NB4 (cell line): ENCODE data around the gene GGACT.

Experiments used
- DNase-seq: peaks from one replicate; pipeline ENCODE4 v3.0.0; 2010; ENCODE audit warnings: low read depth
- H3K4me3 ChIP-seq: one replicate; pipeline ENCODE4 v1.5.1; 2011; ENCODE audit warnings: mild to moderate bottlenecking, low read depth, low read length, moderate library complexity
- MAX ChIP-seq: IDR thresholded peaks from 2 replicates; pipeline ENCODE4 v1.6.1; 2011; ENCODE audit warnings: low read depth, low read length
- MYC ChIP-seq: IDR thresholded peaks from 2 replicates; pipeline ENCODE4 v1.6.1; 2011; ENCODE audit warnings: low read depth, low read length
- POLR2A ChIP-seq: IDR thresholded peaks from 2 replicates; pipeline ENCODE4 v1.6.1; 2011; ENCODE audit warnings: mild to moderate bottlenecking; ENCODE audit not compliant: insufficient read length; ENCODE audit errors: extremely low read depth
- TF ChIP-seq, protein P1 (sequence below): IDR thresholded peaks from one replicate; pipeline ENCODE4 v1.5.1; 2012; ENCODE audit warnings: low read depth, low read length

Gene GGACT

DNA sequence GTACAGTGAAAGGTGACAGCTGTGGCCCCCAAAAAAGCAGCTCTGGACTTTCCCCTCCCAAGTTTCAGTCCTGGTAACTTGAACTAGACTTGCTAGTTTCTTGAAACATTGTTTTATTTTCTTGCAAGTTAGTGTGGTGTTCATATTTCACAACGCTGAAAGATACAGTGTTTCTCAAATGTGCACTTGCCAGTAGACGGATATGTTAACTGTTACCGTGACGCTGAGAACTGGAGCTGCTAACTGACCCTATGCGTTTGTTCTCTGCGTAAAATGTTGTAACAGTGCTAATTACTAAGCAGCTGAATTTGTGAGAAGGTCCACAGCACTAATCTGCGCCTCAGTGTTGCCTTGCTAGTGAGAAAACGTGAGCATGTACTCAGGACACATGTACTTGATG lies 79.6 kb downstream of the GGACT start:
- DNase-seq = no peak

DNA sequence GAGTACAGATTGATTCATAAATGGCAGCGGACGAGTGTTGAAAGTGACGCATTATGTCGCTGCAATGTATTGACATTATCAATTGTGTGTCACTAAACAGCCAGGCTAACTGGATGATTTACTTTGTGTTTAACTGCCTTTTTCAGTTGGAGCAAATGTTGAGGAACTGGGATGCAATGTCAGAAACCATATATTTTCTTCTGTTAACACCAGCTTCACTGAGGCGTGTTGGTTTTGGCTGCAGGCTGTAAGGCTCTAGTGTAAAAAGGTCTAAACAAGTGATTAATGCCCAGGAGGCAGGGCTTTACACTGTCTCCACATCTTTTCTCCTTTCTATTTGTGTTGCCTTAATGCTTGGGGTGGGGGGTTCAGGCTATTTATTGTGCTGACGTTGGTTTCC lies 80.1 kb downstream of the GGACT start:
- DNase-seq = no peak
- TF ChIP-seq MYC (no peak), POLR2A (no peak), MAX (no peak)
- TF ChIP-seq, protein P1, sequence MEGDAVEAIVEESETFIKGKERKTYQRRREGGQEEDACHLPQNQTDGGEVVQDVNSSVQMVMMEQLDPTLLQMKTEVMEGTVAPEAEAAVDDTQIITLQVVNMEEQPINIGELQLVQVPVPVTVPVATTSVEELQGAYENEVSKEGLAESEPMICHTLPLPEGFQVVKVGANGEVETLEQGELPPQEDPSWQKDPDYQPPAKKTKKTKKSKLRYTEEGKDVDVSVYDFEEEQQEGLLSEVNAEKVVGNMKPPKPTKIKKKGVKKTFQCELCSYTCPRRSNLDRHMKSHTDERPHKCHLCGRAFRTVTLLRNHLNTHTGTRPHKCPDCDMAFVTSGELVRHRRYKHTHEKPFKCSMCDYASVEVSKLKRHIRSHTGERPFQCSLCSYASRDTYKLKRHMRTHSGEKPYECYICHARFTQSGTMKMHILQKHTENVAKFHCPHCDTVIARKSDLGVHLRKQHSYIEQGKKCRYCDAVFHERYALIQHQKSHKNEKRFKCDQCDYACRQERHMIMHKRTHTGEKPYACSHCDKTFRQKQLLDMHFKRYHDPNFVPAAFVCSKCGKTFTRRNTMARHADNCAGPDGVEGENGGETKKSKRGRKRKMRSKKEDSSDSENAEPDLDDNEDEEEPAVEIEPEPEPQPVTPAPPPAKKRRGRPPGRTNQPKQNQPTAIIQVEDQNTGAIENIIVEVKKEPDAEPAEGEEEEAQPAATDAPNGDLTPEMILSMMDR = no peak

More for the DNA sequence above, 79.6 kb downstream of the GGACT start:
- no peak for TF ChIP-seq MAX
- TF ChIP-seq MYC = no peak
- TF ChIP-seq, protein P1 = no peak
- TF ChIP-seq POLR2A = no peak
- no peak overlapping the region for H3K4me3 ChIP-seq

DNA sequence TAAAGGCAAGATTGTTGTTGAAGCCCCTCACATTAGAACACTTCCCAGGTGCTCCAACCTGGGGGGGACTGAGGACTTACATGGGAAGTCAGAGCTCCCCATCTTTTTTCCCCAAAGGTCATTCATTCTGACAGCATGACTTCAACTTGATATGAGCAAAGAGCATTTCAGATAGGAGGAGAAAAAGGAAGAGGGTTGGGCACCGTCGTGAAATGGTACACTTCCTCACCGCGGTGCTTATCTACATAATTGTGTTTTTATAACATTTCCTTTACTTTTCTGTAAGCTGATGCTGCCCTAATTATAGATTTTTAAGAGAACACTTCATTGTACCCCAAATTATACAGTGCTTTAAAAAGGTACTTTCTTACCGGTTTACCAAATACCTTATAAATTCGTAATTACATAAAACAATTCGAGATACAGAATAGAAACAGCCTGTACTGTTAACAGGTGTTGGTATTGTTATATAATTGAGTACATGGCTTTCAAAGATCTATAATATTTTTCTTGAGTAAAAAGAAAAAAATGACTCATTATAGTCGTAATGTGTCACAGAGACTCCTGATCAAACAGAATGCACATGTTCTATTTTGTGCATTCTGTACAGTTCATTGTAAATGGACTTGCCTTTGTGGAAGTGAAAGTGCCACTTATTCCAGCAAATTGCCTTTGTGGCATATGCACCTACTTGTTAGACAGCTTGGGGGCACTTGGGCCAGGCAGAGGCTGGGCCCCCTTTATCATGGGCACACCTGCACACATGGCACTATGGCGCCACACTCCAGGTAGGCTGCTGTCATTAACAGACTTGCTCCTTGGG lies 81.8 kb downstream of the GGACT start:
- DNase-seq = no peak
- TF ChIP-seq MYC (no peak), MAX (no peak), POLR2A (no peak)
- TF ChIP-seq, protein P1 = no peak

More for the DNA sequence above, 80.1 kb downstream of the GGACT start:
- no peak overlapping the region for H3K4me3 ChIP-seq

DNA sequence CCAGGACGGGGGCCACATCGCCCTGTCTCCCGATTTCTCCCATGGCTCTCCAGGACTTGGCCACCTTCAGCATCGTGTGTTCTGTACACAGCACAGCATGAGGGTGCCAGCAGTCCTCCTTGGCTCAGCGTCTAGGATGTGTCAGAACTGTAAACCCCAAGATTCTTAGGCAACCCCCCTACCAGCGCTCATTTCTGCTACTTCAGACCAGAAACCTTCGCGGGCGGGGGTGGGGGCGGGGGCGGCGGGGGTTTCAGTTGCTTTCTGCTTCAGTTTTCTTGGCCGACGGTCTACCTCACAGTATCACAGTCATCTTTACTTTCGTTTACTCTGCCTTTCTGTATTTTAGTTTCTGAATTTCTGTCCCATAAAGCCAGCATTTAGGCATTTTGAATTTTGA lies 82.4 kb downstream of the GGACT start:
- TF ChIP-seq MAX (no peak), MYC (no peak), POLR2A (no peak)
- TF ChIP-seq, protein P1 = no peak
- no peak for DNase-seq
- no peak overlapping the region for H3K4me3 ChIP-seq

More for the DNA sequence above, 81.8 kb downstream of the GGACT start:
- H3K4me3 ChIP-seq = no peak overlapping the region

GRCh38 chr13:100503622-100504021 lies 85.0 kb downstream of the GGACT start:
- DNase-seq = no peak
- TF ChIP-seq, protein P1 = no peak
- TF ChIP-seq POLR2A (no peak), MYC (no peak), MAX (no peak)
- no peak overlapping the region for H3K4me3 ChIP-seq

- DNase-seq = no peak
- TF ChIP-seq MAX = no peak
- TF ChIP-seq, protein P1 = no peak
Observed at GRCh38 chr13:100502446-100502845, 86.1 kb downstream of the GGACT start.

More at GRCh38 chr13:100502446-100502845, 86.1 kb downstream of the GGACT start:
- H3K4me3 ChIP-seq = no peak overlapping the region
